Measurements from ENCODE around the gene HHIP.

DNA sequence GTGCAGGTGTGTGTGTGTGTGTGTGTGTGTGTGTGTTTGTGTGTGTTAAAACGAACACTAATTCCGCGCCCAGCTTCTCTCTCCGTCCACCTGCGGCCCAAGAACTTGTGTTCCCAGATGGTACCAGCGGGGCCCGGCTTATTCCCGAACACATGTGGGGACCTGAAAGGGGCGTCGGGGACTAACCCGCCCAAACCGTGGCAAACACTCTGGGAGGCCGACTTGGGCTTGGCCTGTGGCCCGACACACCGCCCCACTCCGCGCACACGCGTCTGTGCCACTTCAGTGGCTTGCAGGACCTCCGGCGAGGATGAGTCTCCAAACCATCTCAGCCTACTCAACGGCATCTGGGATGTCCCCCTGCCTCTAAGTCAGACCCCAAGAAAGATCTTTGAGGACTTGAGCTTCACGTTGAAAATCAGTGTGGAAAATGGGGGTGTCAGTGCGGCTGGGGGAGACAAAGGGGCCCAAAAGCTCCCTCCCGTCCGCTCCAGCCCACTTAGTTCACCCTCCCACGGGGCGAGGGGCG is 790 bp upstream of the HHIP start:
- no peak for TF ChIP-seq NFRKB (IDR thresholded peaks at IDR 0.05; ENCODE audit: low read depth)
- no peak for TF ChIP-seq POLR2AphosphoS5 (IDR thresholded peaks at IDR 0.05; ENCODE audit: control insufficient read depth, insufficient read depth, low read depth, low read length)
- no peak for TF ChIP-seq NCOA1 (IDR thresholded peaks at IDR 0.05; ENCODE audit: low read depth)
- TF ChIP-seq, protein P1, sequence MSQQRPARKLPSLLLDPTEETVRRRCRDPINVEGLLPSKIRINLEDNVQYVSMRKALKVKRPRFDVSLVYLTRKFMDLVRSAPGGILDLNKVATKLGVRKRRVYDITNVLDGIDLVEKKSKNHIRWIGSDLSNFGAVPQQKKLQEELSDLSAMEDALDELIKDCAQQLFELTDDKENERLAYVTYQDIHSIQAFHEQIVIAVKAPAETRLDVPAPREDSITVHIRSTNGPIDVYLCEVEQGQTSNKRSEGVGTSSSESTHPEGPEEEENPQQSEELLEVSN (IDR thresholded peaks at IDR 0.05; ENCODE audit: borderline replicate concordance in 1 of 2, extremely low read depth in 1 of 2, insufficient read depth in 1 of 2, insufficient read length in 1 of 2, low read depth in 1 of 2, low read length in 1 of 2, poor library complexity in 1 of 2, severe bottlenecking in 1 of 2): no peak
- TF ChIP-seq, protein P2, sequence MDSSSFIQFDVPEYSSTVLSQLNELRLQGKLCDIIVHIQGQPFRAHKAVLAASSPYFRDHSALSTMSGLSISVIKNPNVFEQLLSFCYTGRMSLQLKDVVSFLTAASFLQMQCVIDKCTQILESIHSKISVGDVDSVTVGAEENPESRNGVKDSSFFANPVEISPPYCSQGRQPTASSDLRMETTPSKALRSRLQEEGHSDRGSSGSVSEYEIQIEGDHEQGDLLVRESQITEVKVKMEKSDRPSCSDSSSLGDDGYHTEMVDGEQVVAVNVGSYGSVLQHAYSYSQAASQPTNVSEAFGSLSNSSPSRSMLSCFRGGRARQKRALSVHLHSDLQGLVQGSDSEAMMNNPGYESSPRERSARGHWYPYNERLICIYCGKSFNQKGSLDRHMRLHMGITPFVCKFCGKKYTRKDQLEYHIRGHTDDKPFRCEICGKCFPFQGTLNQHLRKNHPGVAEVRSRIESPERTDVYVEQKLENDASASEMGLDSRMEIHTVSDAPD (CRISPR knock-in tag; IDR thresholded peaks at IDR 0.05): no peak
- TF ChIP-seq, protein P3, sequence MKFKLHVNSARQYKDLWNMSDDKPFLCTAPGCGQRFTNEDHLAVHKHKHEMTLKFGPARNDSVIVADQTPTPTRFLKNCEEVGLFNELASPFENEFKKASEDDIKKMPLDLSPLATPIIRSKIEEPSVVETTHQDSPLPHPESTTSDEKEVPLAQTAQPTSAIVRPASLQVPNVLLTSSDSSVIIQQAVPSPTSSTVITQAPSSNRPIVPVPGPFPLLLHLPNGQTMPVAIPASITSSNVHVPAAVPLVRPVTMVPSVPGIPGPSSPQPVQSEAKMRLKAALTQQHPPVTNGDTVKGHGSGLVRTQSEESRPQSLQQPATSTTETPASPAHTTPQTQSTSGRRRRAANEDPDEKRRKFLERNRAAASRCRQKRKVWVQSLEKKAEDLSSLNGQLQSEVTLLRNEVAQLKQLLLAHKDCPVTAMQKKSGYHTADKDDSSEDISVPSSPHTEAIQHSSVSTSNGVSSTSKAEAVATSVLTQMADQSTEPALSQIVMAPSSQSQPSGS (CRISPR knock-in tag; IDR thresholded peaks at IDR 0.05): no peak
- TF ChIP-seq TEAD4 (IDR thresholded peaks at IDR 0.05; ENCODE audit: low read length): no peak
- no peak for TF ChIP-seq TEAD4 (CRISPR knock-in tag; IDR thresholded peaks at IDR 0.05; ENCODE audit: borderline replicate concordance)
